Limb (tissue), 2 donors: Measurements from ENCODE around the gene DCN.

Source experiments
- DNase-seq, 2 donors: peaks; one replicate each; pipeline ENCODE4 v3.0.0-alpha.2; 2016; ENCODE audit errors: extremely low spot score in 2 of 2

The DCN gene

GRCh38 chr12:91140026-91140931 lies 42.3 kb downstream of the DCN start:
- DNase-seq: peak in 1 of 2 donors; percentile 76

DNA sequence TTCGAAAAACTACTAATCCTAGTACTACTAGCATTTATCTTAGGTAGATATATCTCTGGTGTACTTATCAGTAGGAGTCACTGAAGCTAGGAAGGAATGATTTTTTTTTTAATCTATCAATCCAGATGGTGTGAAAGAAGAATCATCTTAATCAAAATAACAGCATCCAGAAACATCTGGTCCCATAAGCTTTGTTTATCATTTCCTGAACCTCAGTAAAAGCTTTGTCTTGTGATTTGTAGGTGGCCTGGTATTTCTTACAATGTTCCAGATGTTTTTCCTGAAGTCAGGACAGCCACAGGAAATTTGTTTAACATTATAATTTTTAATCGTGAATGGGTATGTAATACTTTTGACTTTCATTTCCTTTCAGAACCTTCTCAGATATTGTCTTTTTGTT lies 43.3 kb downstream of the DCN start:
- peak in 1 of 2 donors; percentile 65 for DNase-seq

GRCh38 chr12:91138337-91138920 lies 44.2 kb downstream of the DCN start:
- DNase-seq: peak; percentile 34 to 60

- no peak for DNase-seq
These were observed 48.7 kb downstream of the DCN start for GRCh38 chr12:91133871-91134270.

DNA sequence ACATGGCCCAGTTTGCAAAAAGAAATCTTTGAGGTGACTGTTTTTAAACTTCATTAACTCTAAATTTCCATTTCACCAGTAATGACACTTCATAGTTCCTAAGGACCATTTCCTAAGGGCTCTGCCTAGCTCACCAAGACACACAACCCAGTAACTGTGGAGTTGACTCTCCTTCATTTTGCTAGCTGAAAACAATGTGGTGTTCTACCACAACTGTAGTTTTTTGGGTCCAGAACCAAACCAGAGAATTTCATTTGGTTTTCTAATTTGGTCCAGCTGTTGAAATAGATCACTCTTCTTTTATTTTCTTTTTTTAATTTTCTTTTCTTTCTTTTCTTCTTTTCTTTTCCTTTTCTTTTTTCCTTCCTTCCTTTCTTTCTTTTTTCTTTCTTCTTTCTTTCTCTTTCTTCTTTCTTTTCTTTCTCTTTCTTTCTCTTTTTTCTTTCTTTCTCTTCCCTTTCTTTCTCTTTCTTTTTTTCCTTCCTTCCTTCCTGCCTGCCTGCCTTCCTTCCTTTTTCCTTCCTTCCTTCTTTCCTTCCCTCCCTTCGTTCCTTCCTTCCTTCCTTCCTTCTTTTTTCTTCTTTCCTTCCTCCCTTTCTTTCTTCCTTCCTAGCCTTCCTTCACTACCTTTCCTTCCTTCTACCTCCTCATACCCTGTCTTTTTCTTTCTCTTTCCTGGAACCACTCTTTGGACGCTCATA lies 52.8 kb downstream of the DCN start:
- no peak for DNase-seq

GRCh38 chr12:91127751-91128150 lies 54.9 kb downstream of the DCN start:
- DNase-seq: no peak

- DNase-seq: no peak
These were observed 55.3 kb downstream of the DCN start for GRCh38 chr12:91127306-91127705.

DNA sequence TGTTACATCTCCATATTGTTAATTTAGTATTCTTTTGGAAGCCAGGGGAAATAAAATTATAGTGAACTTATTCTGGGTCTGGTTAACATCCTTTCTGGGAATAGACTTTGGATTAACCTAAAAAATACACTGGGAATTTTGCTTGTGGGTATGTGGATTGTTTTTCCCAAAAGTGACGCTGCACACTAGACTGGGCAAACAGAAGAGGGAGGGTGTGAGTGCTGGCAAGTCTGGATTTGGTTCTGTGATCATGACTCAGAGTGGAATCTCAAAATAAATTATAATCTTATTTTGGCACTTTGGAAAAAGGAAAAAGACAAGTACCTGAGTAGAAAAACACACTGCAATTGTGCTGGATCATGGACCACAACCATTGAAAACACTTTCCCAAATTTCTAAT lies 56.1 kb downstream of the DCN start:
- DNase-seq: no peak

DNA sequence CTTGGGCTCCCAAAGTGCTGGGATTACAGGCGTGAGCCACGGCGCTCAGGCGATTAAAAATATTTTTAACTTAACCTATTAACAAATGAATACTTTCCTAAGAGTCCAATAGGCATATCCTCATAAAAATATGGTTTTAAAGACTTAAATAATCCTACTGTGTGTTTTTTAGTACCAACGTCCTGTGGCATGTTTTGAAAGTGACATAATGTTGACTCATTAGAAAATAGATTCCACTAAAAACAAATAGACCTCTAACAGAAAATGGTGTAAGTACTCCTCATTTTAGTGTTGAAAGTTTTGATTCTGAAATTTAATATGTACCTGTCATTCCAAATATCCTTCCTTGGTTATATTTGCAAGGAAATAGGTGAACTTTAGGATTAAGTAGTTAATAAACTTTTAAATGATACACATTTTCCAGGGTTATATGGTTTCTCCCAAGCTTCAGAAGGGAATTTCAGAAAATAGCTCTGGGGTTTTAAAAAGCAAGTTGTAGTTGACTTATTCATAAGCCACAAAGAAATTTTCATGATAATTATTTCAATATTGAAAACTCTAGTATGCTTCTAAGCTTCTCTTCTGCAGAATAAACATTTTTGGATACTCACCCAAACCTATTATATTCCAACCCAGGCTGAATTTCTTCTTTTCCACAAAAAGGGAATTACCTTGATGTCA lies 59.2 kb downstream of the DCN start:
- no peak for DNase-seq

GRCh38 chr12:91120781-91121180 lies 61.8 kb downstream of the DCN start:
- no peak for DNase-seq

- DNase-seq: no peak
These were observed 63.5 kb downstream of the DCN start for GRCh38 chr12:91119089-91119488.

DNA sequence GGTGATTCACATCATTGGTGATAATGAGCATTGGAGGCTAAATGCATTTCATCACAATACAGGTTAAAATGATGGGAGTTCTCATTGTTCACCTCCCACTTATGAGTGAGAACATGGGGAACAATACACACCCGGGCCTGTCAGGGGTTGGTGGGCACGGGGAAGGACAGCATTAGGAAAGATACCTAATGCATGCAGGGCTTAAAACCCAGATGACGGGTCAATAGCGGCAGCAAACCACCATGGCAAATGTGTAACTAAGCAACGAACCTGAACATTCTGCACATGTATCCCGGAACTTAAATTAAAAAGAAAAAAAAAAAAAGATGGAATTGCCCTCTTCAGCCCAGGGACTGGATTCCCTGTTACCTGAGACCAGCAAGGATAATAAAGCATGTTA lies 69.0 kb downstream of the DCN start:
- DNase-seq: no peak

DNA sequence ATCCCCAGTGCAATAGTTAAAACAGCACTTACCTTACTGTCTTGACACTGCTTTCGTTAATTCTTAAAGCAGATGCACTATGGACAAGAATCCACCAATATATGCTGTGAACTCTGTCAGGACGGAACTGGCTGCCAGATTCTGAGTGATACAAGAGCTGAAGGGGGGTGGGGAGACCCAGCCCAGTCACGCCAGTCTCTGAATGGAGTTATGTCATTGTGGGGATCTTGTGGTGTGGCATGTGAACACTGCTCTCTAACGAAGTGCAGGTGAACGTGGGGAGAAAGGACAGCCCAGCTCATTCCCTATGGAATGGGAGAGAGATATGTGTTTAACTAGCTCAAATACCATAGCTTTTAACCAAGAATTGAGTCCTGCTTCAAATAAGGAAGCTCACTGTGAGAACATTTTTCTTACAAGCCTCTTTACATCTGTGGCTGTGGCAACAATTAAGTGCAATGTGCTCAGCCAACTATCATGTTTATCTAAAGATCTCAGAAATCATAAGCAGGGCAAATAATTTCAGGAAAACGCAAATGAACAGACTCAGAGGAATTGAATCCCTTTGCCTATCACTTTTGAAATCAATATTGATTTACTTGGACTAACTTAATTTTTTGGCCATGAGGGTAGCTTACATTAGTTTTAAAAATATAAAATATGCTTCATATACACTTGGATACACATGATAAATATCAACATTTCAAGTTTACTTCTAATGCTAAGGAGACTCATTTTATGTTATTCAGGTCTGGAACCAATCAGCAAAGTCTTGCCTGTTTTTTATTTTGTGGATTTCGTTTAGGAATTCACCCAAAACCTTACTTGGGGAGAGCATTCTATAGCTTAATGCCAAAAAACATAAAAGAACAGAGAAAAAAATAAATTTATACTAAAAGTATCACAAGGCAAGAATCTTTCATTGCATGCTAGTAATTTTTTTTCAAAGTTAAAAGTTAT lies 71.0 kb downstream of the DCN start, which contains the start of gene LUM:
LUM (minus strand) TSS at position 129 of the 960 bp plus-strand sequence. CDS start 2,515 bp downstream, outside the sequence.
- peak; percentile 76 to 81 for DNase-seq

DNA sequence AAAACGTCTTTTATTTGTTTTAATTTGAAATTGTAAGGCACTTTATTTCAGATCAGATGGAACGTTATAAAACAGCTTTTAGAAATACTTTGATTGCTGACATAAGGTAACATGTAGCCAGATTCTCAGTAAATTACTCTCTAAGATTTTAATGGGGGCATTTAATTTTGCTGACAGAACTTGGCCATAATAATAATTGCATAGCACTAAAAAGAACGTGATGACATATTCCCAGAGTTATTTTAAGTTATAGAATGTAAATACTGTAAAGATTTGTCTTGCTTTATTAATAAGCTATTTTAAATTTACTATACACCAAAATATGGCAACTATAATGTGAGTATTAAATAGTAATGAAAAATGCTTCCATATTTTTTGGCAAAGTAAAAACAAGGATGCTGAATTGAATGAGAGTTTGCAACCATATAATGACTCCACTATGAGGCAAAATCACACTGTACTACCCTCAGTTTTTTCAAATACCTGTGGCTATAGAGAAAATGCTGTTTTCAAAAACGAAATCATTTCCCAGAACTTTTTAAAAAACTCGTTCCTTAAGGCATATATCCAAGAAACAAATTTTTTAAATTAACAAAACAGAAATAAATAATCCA lies 72.2 kb downstream of the DCN start:
- DNase-seq: no peak

- DNase-seq: no peak
These were observed 72.9 kb downstream of the DCN start for GRCh38 chr12:91109581-91110310.

DNA sequence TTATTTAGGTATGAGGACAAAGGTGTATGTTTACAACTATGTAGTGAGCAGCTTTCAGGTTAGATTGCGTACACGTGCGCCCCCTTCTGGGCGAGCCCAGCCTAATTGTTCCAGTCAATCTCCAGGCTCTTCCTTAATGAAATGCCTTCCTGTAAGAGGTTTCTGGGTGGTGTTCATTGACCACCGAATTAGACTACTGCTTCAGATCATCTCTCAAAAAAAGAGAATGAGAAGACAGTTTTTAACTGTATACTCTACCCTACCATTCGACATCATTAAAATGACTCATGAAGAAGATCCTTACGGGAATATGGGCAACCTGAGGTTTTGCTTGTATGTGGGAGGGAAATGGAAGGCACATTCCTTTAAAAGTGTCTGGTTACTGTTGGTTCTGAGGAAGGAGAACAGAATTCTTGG lies 73.5 kb downstream of the DCN start:
- peak; percentile 64 to 80 for DNase-seq

GRCh38 chr12:91108196-91108755 lies 74.3 kb downstream of the DCN start:
- no peak for DNase-seq

DNA sequence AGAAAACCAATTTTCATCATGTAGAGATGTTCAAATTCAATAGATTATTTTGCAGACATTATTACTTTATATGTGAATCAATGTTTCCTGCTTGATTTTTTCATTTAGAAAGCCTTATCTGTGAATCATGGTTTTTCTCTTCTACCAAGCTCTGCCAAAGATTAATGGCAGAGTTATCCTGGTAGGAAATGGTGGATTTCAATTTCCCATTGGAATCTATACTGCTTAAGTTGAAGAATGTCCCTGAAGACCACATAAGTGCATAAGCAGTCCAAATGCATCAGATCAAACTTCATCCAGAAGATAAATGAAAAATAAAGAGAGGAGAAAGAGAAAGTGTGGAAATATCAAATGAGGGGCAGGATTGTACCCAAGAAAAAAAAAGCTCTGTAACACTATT lies 76.3 kb downstream of the DCN start:
- DNase-seq: no peak

GRCh38 chr12:91105807-91106206 lies 76.8 kb downstream of the DCN start:
- no peak for DNase-seq
